Measurements from ENCODE around the gene ETS2. TPM values are rescaled to one million over a fixed set of nuclear protein-coding genes. Genes with fewer than 3 reads are reported as not detected.

The ETS2 gene
- polyA plus RNA-seq, 3 donors from 2014 or later = 3.2 to 7.3 (median 4.2) TPM

DNA sequence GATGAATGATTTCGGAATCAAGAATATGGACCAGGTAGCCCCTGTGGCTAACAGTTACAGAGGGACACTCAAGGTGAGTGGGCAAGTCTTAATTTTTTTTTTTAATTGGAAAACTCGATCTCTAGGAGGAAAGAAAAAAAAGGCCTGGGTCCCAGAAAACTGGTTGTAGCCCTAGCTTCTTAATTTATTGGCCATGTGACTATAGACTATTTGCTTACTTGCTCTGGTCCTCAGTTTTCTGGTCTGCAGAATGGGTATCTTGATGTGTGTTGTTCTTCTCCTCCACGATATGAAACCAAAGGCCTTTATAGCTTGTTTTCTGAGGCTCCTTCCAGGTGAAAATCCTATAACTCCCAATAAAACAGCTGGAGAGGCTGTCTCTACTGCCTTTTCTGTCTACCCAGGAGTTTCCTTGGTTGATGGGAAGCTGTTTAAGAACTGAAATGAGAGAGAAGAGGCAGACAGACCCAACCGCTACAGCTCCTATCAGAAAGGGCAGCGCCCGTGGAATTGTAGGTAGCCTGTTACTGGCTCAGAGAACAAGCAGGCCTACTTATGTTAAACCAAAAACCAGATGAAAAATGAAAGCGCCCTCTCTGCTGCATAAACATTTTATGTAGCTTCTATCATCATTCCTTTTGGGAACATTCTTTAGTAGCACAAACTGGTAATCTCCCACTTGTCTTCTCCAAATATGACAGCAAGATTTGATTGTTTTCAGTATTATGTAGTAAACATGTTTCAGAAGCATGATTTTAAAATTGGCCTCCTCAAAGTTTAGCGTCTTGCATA, 4.5 kb downstream of the ETS2 start:
- H3K4me3 Mint-ChIP-seq = no peak overlapping the region
- peaks cover 8 to 16% of the 10 kb centered on the region in 2 donors for H3K4me1 Mint-ChIP-seq
- no peak overlapping the region for H3K27ac Mint-ChIP-seq
- H3K9me3 Mint-ChIP-seq = no peaks in the 10 kb centered on the region
- H3K36me3 Mint-ChIP-seq = peaks cover 16 to 37% (median 17%) of the 10 kb centered on the region in 3 donors
- DNase-seq = no peak
- peaks cover 1 to 3% (median 2%) of the 10 kb centered on the region in 3 donors for H3K27me3 Mint-ChIP-seq (ENCODE audit: low read depth in 3 of 3)

- H3K27me3 Mint-ChIP-seq (ENCODE audit: low read depth in 3 of 3) = peaks cover 1 to 3% (median 2%) of the 10 kb centered on the region in 3 donors
- no peak overlapping the region for H3K27ac Mint-ChIP-seq
- peaks cover 8 to 16% of the 10 kb centered on the region in 2 donors for H3K4me1 Mint-ChIP-seq
- H3K9me3 Mint-ChIP-seq = no peaks in the 10 kb centered on the region
- no peak for DNase-seq
- H3K36me3 Mint-ChIP-seq = peaks cover 20 to 40% (median 21%) of the 10 kb centered on the region in 3 donors
- H3K4me3 Mint-ChIP-seq = no peak overlapping the region
Measured at GRCh38 chr21:38810826-38811164, 5.1 kb downstream of the ETS2 start.

DNA sequence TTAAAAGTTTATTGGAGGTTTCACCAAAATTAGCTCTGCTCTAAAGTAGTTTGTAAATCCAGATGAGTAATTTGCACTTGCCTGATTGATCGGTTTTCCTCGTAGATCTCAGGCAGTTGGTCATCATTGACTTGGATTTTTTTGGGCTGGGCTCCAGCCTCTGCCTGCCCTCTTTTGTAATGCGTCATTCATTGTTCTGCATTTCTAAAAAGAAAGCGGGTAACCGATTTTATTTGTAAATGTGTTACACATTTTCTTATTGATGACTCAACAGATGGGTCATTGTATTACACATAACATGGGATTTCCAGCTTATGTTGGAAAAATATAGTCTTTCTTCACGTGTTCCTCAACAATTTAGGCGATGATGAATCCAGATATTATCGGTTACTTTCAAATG, 5.5 kb downstream of the ETS2 start:
- no peak for DNase-seq
- H3K36me3 Mint-ChIP-seq = peaks cover 21 to 42% (median 22%) of the 10 kb centered on the region in 3 donors
- H3K9me3 Mint-ChIP-seq = no peaks in the 10 kb centered on the region
- no peak overlapping the region for H3K4me3 Mint-ChIP-seq
- H3K27ac Mint-ChIP-seq = no peak overlapping the region
- H3K4me1 Mint-ChIP-seq = peaks cover 8 to 16% of the 10 kb centered on the region in 2 donors
- H3K27me3 Mint-ChIP-seq (ENCODE audit: low read depth in 3 of 3) = peaks cover 1 to 3% (median 2%) of the 10 kb centered on the region in 3 donors

DNA sequence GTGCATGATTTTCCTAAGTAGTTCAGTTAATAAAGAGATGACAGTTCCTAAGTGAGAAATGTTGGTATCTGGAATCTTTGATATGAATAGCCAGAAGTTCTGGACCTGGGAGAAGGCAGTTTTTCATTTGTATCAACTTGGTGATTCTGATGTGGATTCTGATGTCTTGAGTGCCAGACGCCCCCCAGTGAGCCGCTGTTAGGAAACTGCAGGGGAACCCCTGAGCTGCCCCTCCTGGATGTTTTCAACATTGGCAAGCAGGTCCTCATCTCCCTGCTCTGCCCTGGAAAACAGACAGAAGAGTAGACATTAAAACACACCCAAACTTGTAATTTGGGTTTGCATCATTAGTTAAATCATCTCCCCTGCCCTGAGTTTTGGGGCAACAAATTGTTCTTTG, 7.4 kb downstream of the ETS2 start:
- Mint-ChIP-seq H3K27ac (no peak overlapping the region), H3K36me3 (peaks cover 34 to 57% (median 34%) of the 10 kb centered on the region in 3 donors), H3K4me1 (no peaks in the 10 kb centered on the region), H3K9me3 (no peaks in the 10 kb centered on the region), H3K4me3 (no peak overlapping the region), H3K27me3 (ENCODE audit: low read depth in 3 of 3) (peaks cover 1 to 2% (median 2%) of the 10 kb centered on the region in 3 donors)
- DNase-seq = no peak

- Mint-ChIP-seq H3K9me3 (no peaks in the 10 kb centered on the region), H3K4me3 (no peak overlapping the region), H3K27ac (no peak overlapping the region), H3K4me1 (no peaks in the 10 kb centered on the region), H3K27me3 (ENCODE audit: low read depth in 3 of 3) (peaks cover 0 to under 1% (median 0%) of the 10 kb centered on the region in 3 donors), H3K36me3 (peaks cover 34 to 61% (median 38%) of the 10 kb centered on the region in 3 donors)
- DNase-seq = no peak
Measured at GRCh38 chr21:38813547-38813946, 7.8 kb downstream of the ETS2 start.

DNA sequence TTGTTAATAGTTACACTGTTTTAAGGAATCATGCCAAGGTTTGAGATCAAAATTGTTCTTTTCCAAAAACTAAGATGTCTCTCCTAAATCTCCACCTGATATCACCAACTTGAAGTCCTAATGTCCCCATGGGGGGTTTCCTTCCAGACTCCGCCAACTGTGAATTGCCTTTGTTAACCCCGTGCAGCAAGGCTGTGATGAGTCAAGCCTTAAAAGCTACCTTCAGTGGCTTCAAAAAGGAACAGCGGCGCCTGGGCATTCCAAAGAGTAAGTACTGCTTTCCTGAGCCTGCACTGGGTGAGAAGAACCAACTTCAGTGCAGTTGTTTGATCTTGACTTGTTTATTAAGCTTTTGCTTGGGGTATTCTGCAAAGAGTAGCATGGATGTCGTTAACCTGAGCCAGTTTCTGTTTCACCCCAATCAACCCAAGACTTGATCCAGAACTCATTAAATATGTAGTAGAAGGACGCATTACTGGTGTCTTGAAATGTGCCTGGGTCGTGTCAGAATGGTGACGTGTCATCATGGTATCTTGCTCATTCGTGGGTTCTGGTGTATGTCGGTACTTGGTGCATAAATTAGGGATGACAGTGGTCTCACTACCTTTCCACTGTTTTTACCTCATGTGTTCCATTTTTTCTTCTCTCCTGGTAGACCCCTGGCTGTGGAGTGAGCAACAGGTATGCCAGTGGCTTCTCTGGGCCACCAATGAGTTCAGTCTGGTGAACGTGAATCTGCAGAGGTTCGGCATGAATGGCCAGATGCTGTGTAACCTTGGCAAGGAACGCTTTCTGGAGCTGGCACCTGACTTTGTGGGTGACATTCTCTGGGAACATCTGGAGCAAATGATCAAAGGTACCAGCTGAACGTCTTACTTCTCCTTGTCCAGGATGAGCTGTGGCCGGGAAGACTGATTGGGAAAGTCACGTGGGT, 8.7 kb downstream of the ETS2 start:
- Mint-ChIP-seq H3K9me3 (no peaks in the 10 kb centered on the region), H3K27me3 (ENCODE audit: low read depth in 3 of 3) (no peaks in the 10 kb centered on the region), H3K36me3 (peaks cover 42 to 69% (median 45%) of the 10 kb centered on the region in 3 donors), H3K4me3 (no peak overlapping the region), H3K4me1 (no peaks in the 10 kb centered on the region), H3K27ac (peak overlapping the region in 1 of 6 donors; percentile 31)
- no peak for DNase-seq

DNA sequence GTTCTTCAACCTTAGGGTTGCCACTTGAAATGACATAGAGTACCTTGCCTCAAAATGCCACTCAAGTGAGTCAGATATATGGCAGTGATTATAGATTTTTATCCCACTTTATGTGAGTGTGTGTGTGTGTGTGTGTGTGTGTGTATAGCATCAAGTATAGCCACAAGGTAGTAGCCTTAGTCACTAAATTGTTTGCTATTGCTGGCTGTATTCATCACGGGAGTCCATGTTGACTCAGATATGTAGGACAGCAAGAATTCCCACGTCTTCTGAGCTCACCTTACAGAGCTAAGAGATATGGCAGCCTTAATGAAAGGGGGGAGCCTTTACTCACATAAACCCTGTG, 9.3 kb downstream of the ETS2 start:
- H3K36me3 Mint-ChIP-seq = peaks cover 43 to 74% (median 46%) of the 10 kb centered on the region in 3 donors
- H3K4me3 Mint-ChIP-seq = no peak overlapping the region
- H3K27ac Mint-ChIP-seq = no peak overlapping the region

GRCh38 chr21:38816400-38816977, 10.8 kb downstream of the ETS2 start:
- Mint-ChIP-seq H3K9me3 (no peaks in the 10 kb centered on the region), H3K27me3 (ENCODE audit: low read depth in 3 of 3) (no peaks in the 10 kb centered on the region), H3K4me1 (no peaks in the 10 kb centered on the region), H3K36me3 (peaks cover 50 to 75% (median 58%) of the 10 kb centered on the region in 3 donors), H3K4me3 (no peak overlapping the region), H3K27ac (no peak overlapping the region)
- no peak for DNase-seq

More for the DNA sequence above, 9.3 kb downstream of the ETS2 start:
- Mint-ChIP-seq H3K9me3 (no peaks in the 10 kb centered on the region), H3K27me3 (ENCODE audit: low read depth in 3 of 3) (no peaks in the 10 kb centered on the region), H3K4me1 (no peaks in the 10 kb centered on the region)
- no peak for DNase-seq

GRCh38 chr21:38817371-38818324, 11.9 kb downstream of the ETS2 start:
- Mint-ChIP-seq H3K4me1 (no peaks in the 10 kb centered on the region), H3K27me3 (ENCODE audit: low read depth in 3 of 3) (no peaks in the 10 kb centered on the region), H3K27ac (no peak overlapping the region), H3K9me3 (no peaks in the 10 kb centered on the region), H3K36me3 (peaks cover 55 to 80% (median 58%) of the 10 kb centered on the region in 3 donors), H3K4me3 (no peak overlapping the region)
- DNase-seq = no peak

DNA sequence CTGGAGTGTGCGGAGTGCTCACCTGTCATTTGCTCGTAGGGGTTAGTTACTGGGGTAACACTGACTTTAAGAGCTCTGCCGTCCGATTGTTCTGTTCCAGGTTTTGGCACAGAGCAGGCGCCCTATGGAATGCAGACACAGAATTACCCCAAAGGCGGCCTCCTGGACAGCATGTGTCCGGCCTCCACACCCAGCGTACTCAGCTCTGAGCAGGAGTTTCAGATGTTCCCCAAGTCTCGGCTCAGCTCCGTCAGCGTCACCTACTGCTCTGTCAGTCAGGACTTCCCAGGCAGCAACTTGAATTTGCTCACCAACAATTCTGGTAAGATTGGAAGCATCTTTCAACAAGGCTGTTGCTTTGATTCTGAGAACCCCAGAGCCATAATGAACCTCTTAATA, 12.6 kb downstream of the ETS2 start:
- Mint-ChIP-seq H3K4me3 (no peak overlapping the region), H3K27ac (peak overlapping the region in 1 of 6 donors; percentile 50), H3K36me3 (peaks cover 49 to 79% (median 57%) of the 10 kb centered on the region in 3 donors), H3K27me3 (ENCODE audit: low read depth in 3 of 3) (no peaks in the 10 kb centered on the region), H3K9me3 (no peaks in the 10 kb centered on the region), H3K4me1 (no peaks in the 10 kb centered on the region)
- DNase-seq = no peak

- Mint-ChIP-seq H3K36me3 (peaks cover 53 to 80% (median 58%) of the 10 kb centered on the region in 3 donors), H3K4me1 (no peaks in the 10 kb centered on the region), H3K9me3 (no peaks in the 10 kb centered on the region), H3K4me3 (no peak overlapping the region), H3K27me3 (ENCODE audit: low read depth in 3 of 3) (no peaks in the 10 kb centered on the region), H3K27ac (no peak overlapping the region)
- DNase-seq = no peak
Measured at GRCh38 chr21:38819051-38819718, 13.5 kb downstream of the ETS2 start.

DNA sequence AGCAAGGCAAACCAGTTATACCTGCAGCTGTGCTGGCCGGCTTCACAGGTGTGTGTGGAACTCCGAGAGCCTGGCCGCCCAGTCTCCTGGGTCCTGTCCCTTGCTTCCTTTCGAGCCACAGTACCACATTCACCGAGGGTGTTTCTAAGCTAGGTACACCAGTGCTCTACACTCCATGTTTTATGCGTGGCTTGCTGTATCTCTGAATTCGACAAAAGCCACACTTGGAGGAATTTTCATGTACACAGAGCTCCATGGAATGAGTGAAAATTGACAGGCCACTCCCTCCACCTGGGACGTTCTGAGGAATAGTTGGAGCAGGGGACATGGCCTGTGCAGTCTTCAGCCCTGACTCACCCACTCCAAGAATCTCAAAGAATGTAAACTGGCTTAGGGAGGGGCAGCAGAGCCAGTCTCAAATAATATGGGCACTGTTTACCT, 14.0 kb downstream of the ETS2 start:
- Mint-ChIP-seq H3K27me3 (ENCODE audit: low read depth in 3 of 3) (no peaks in the 10 kb centered on the region), H3K4me1 (no peaks in the 10 kb centered on the region), H3K27ac (no peak overlapping the region), H3K36me3 (peaks cover 49 to 77% (median 53%) of the 10 kb centered on the region in 3 donors), H3K9me3 (no peaks in the 10 kb centered on the region), H3K4me3 (no peak overlapping the region)
- no peak for DNase-seq
